PC-3 (cell line): ENCODE measurements around the gene AMELX. TPM values are rescaled to one million over a fixed set of nuclear protein-coding genes. Genes with fewer than 3 reads are reported as not detected.

Source experiments
- ATAC-seq: fragments of 200-7000 bp; cut with Tn5 transposase; 2 replicates; pipeline ENCODE4 v1.9.1; 2020; ENCODE audit warnings: mild to moderate bottlenecking, moderate library complexity
- BruUV-seq: library from RNA; stranded (reverse); fragments of 400-500 nt; replicated peaks from 2 replicates; lab custom pipeline; 2021; lab: Mats Ljungman, UMichigan
- CTCF ChIA-PET: fragments of 300-600 bp; sonication (Branson Sonifier 250); formaldehyde crosslinking; loops from one replicate; lab custom pipeline; 2022; ENCODE audit warnings: antibody characterized with exemption; lab: Charles Lee
- POLR2A ChIA-PET: fragments of 300-600 bp; sonication (Branson Sonifier 250); formaldehyde crosslinking; loops from one replicate; lab custom pipeline; 2022; ENCODE audit warnings: antibody characterized with exemption; ENCODE audit not compliant: unreplicated experiment; lab: Charles Lee
- DNase-seq: peaks from one replicate; pipeline ENCODE4 v3.0.0-alpha.2; 2015
- H2AFZ ChIP-seq: fragments of 300-600 bp; sonication (generic); 2 replicates; pipeline ENCODE4 v1.6.0; 2016; ENCODE audit warnings: antibody characterized with exemption, low read length
- H3F3A ChIP-seq: fragments of 300-600 bp; sonication (generic); one replicate; pipeline ENCODE4 v1.6.0; 2017; ENCODE audit warnings: antibody characterized with exemption, low read length, control low read depth, mild to moderate bottlenecking; ENCODE audit not compliant: unreplicated experiment
- H3K27ac ChIP-seq: fragments of 300-600 bp; sonication (generic); 2 replicates; pipeline ENCODE4 v1.5.1; 2016; ENCODE audit warnings: mild to moderate bottlenecking, low read length
- H3K27me3 ChIP-seq: fragments of 300-600 bp; sonication (generic); 2 replicates; pipeline ENCODE4 v1.6.1; 2016; ENCODE audit warnings: low read length, mixed read lengths
- H3K36me3 ChIP-seq: fragments of 300-600 bp; sonication (generic); 2 replicates; pipeline ENCODE4 v1.6.1; 2016; ENCODE audit warnings: low read depth, mixed run types, low read length, mixed read lengths
- H3K4me1 ChIP-seq: fragments of 300-600 bp; sonication (generic); 2 replicates; pipeline ENCODE4 v1.5.1; 2016; ENCODE audit warnings: low read length; ENCODE audit not compliant: insufficient read depth
- H3K4me2 ChIP-seq: fragments of 300-600 bp; sonication (generic); 2 replicates; pipeline ENCODE4 v1.6.0; 2016; ENCODE audit warnings: low read length
- H3K4me3 ChIP-seq: fragments of 300-600 bp; sonication (generic); 2 replicates; pipeline ENCODE4 v1.5.1; 2016; ENCODE audit warnings: mild to moderate bottlenecking, low read length, mixed read lengths
- H3K79me2 ChIP-seq: fragments of 300-600 bp; sonication (generic); 2 replicates; pipeline ENCODE4 v1.6.1; 2017; ENCODE audit warnings: low read length, mixed read lengths
- H3K9ac ChIP-seq: fragments of 300-600 bp; sonication (generic); 2 replicates; pipeline ENCODE4 v1.6.0; 2016; ENCODE audit warnings: mild to moderate bottlenecking, low read length
- H3K9me2 ChIP-seq: fragments of 300-600 bp; sonication (generic); replicated peaks from 2 replicates; pipeline ENCODE4 v1.6.1; 2016; ENCODE audit warnings: mixed run types, low read length, mixed read lengths
- H3K9me3 ChIP-seq: fragments of 300-600 bp; sonication (generic); 2 replicates; pipeline ENCODE4 v1.6.1; 2016; ENCODE audit warnings: low read length, mixed read lengths
- H4K20me1 ChIP-seq: fragments of 300-600 bp; sonication (generic); 2 replicates; pipeline ENCODE4 v1.6.1; 2016; ENCODE audit warnings: low read length, mixed read lengths
- EZH2 ChIP-seq: fragments of 300-600 bp; sonication (generic); IDR thresholded peaks from one replicate; pipeline ENCODE4 v1.6.1; 2017; ENCODE audit warnings: antibody characterized with exemption, mild to moderate bottlenecking, low read length; ENCODE audit not compliant: unreplicated experiment
- EZH2phosphoT487 ChIP-seq: fragments of 300-600 bp; sonication (generic); IDR thresholded peaks from 2 replicates; pipeline ENCODE4 v1.6.1; 2018; ENCODE audit warnings: mild to moderate bottlenecking, antibody characterized with exemption, low read length, borderline replicate concordance
- intact Hi-C: fragments of 100-400 bp; cut with micrococcal nuclease; formaldehyde crosslinking; loops from 2 replicates; pipeline ENCODE4 v1.9.0; 2023
- total RNA-seq: library from RNA; depleted of rRNA; stranded (reverse); fragments of >200 nt; gene quantifications from 2 replicates; pipeline ENCODE4 v1.2.3, GENCODE V29; 2014
- TF ChIP-seq, protein P1 (sequence below): fragments of 300-600 bp; sonication (generic); conservative IDR thresholded peaks from 2 replicates; pipeline ENCODE4 v1.5.1; 2017; ENCODE audit warnings: antibody characterized with exemption, low read depth, mild to moderate bottlenecking, low read length

AMELX gene
- total RNA-seq, 1 experiment from 2014 or later = not detected

- TF ChIP-seq, protein P1, sequence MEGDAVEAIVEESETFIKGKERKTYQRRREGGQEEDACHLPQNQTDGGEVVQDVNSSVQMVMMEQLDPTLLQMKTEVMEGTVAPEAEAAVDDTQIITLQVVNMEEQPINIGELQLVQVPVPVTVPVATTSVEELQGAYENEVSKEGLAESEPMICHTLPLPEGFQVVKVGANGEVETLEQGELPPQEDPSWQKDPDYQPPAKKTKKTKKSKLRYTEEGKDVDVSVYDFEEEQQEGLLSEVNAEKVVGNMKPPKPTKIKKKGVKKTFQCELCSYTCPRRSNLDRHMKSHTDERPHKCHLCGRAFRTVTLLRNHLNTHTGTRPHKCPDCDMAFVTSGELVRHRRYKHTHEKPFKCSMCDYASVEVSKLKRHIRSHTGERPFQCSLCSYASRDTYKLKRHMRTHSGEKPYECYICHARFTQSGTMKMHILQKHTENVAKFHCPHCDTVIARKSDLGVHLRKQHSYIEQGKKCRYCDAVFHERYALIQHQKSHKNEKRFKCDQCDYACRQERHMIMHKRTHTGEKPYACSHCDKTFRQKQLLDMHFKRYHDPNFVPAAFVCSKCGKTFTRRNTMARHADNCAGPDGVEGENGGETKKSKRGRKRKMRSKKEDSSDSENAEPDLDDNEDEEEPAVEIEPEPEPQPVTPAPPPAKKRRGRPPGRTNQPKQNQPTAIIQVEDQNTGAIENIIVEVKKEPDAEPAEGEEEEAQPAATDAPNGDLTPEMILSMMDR = no peak
- no peak for TF ChIP-seq EZH2
- no peak for TF ChIP-seq EZH2phosphoT487
- Histone ChIP-seq H3K9ac (no peak overlapping the region), H3F3A (no peaks in the 10 kb centered on the region), H4K20me1 (no peaks in the 10 kb centered on the region), H3K9me3 (no peaks in the 10 kb centered on the region), H3K9me2 (no peaks in the 10 kb centered on the region), H3K36me3 (no peaks in the 10 kb centered on the region), H3K4me1 (no peaks in the 10 kb centered on the region), H3K27me3 (no peaks in the 10 kb centered on the region), H3K79me2 (no peaks in the 10 kb centered on the region), H3K4me2 (no peak overlapping the region), H3K27ac (no peak overlapping the region), H2AFZ (no peak overlapping the region), H3K4me3 (no peak overlapping the region)
- no peak for ATAC-seq
- ChIA-PET POLR2A (no interaction called here), CTCF (no interaction called here)
- DNase-seq = no peak
- BruUV-seq = no TSS peak
- intact Hi-C loops = no loop called here
These were observed 28.8 kb downstream of the AMELX start for GRCh38 chrX:11321986-11322385.

GRCh38 chrX:11328134-11328533, 34.9 kb downstream of the AMELX start:
- Histone ChIP-seq H3K79me2 (no peaks in the 10 kb centered on the region), H3K27me3 (no peaks in the 10 kb centered on the region), H3K9ac (no peak overlapping the region; the same call in 1 of the 2 replicates), H3F3A (no peaks in the 10 kb centered on the region), H3K9me2 (no peaks in the 10 kb centered on the region), H3K4me2 (no peak overlapping the region), H3K9me3 (no peaks in the 10 kb centered on the region), H4K20me1 (no peaks in the 10 kb centered on the region), H3K4me1 (peaks cover 13% of the 10 kb centered on the region), H3K27ac (no peak overlapping the region), H2AFZ (no peak overlapping the region), H3K36me3 (no peaks in the 10 kb centered on the region), H3K4me3 (no peak overlapping the region)
- intact Hi-C loops = no loop called here
- CTCF ChIA-PET = no interaction called here
- POLR2A ChIA-PET = no interaction called here
- TF ChIP-seq EZH2 (no peak), EZH2phosphoT487 (no peak)
- TF ChIP-seq, protein P1 = no peak
- no peak for DNase-seq
- no TSS peak for BruUV-seq
- ATAC-seq = no peak

GRCh38 chrX:11329021-11329420, 35.8 kb downstream of the AMELX start:
- no peaks in the 10 kb centered on the region for H3K79me2 ChIP-seq
- ChIA-PET CTCF (interaction anchor here (0.5 kb wide), 1 partner anchor 187 kb away, joined by 4 read pairs; no protein-coding TSS in a partner anchor), POLR2A (no interaction called here)
- peak overlapping the region; percentile 52 for H3K4me2 ChIP-seq
- ATAC-seq = peak; percentile 79
- H3K4me1 ChIP-seq = peaks cover 13% of the 10 kb centered on the region
- no peaks in the 10 kb centered on the region for H4K20me1 ChIP-seq
- H3K27me3 ChIP-seq = no peaks in the 10 kb centered on the region
- no peaks in the 10 kb centered on the region for H3K36me3 ChIP-seq
- DNase-seq = peak; percentile 70
- H3K27ac ChIP-seq = peak overlapping the region; percentile 69
- no peak for TF ChIP-seq EZH2phosphoT487
- no peak for TF ChIP-seq EZH2
- TF ChIP-seq, protein P1 = no peak
- BruUV-seq = no TSS peak
- no peak overlapping the region for H2AFZ ChIP-seq
- no peaks in the 10 kb centered on the region for H3K9me2 ChIP-seq
- intact Hi-C loops = no loop called here
- no peak overlapping the region for H3K4me3 ChIP-seq
- peak overlapping the region; percentile 20; the same call in 1 of the 2 replicates for H3K9ac ChIP-seq
- H3F3A ChIP-seq = no peaks in the 10 kb centered on the region
- no peaks in the 10 kb centered on the region for H3K9me3 ChIP-seq
